A375 (cell line): ENCODE data around the gene GGA2. TPM values are rescaled to one million over a fixed set of nuclear protein-coding genes. Genes with fewer than 3 reads are reported as not detected.

Experiments used
- small RNA-seq: library from RNA; depleted of rRNA; stranded (forward); fragments of <200 nt; gene quantifications from one replicate; pipeline ENCODE3, GENCODE V24; 2014
- total RNA-seq: library from RNA; depleted of rRNA; stranded (reverse); fragments of >200 nt; shearing (Covaris generic); gene quantifications from 2 replicates; pipeline ENCODE4 v1.2.3, GENCODE V29; 2014; rRNA removed

The GGA2 gene
- 39.4 and 42.4 TPM in 2 replicates for total RNA-seq

DNA sequence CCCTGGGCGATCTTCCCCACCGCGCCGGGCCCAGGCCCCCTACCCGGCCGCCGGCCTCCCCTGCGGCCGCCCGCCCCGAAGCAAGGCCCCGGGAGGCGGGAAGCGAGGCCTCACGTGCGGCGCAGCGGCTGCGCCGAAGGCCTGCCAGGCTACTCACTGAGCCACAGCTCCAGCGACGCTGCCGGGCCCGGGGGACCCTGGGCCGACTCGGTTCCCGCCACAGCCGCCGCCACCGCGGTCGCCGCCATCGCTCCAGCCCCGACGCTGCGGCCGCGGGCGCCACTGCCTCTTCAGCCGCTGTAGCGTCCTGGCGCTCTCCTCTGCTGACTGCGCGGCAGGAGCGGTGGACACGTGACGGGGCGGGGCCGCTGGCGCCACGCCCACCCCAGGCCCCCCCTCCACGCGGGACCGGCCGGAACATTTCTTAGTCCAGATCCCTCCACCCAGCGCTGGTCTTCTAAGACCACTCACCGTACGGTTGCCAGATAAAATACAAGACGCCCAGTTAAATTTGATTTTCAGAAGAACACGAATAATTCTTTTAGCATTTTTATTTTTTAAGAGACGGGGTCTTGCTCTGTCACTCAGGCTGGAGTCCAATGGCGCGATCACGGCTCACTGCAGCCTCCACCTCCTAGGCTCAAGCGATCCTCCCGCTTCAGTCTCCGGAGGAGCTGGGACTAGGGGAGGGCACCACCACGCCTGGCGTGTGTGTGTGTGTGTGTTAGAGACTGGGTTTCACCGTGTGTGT lies at the start of gene GGA2:
Gene GGA2 (minus strand): TSS at position 331 of the 751 bp plus-strand sequence. CDS start 83 bp downstream, at position 248.

DNA sequence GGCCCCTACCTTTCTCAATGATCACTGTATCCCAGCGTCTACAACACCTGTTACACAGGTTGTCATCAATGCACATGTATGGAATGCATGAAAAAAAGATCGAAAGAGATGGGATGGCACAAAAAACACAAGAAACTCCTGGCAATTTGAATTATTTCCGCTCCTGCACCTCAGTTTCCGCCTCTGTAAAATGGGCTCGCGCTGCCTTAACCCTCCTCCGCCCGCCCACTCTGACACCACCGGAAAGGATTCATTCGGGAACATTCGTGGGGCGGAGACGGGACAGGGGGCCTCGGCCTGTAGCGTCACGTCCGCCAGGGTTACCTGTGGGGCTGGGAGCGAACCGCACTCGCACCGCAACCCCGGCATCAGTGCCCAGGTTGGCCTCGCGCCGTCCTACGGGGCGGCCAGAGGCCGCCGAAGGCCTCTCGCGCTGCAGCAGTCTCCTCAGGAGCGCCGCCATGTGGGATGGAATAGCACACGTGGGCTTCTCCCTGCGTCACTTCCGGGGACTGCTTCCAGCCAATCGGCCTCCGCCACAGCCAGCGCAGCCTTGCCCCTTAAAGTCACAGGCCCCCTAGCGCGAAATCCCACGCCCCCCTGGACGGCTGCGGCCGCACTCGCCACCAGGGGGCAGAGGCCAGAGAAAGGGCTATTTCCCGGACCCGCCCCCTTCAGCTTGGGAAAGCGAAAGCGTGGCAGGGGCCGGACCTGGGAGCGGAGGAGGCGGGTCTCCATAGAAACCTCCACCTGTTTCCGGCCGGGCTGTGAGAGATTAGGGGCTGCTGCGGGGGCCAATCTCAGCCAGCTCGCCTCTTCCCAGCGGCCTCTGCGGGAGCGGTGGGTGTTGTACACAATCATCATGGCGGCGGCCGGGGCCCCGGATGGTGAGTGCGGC lies 46.8 kb upstream of the GGA2 start, which contains the start of the genes EARS2 and UBFD1:
Gene EARS2 (minus strand): TSS at position 470 of the 898 bp plus-strand sequence. CDS start 7 bp downstream, at position 463.
Gene UBFD1 (plus strand): TSS at position 847 of the 898 bp plus-strand sequence. CDS start 16 bp downstream, at position 863.

GRCh38 chr16:23452572-23453337 lies 57.5 kb downstream of the GGA2 start, which contains the start of gene COG7:
COG7 (minus strand) TSS chr16:23453189; CDS start chr16:23452994, 195 bp downstream.

Small RNAs within 50 kb of the gene (small RNA-seq; reads per million reads assigned to genes)
- gene RF00072, result not detected

Other genes starting within 250 kb of the GGA2 start
- gene SCNN1B, start 208.2 kb downstream of the GGA2 start, total RNA-seq, result not detected in 2 replicates
- 17.9 and 18.0 TPM in 2 replicates for gene COG7, start 57.3 kb downstream of the GGA2 start, total RNA-seq
- 42.3 and 57.8 TPM in 2 replicates for gene EARS2, start 46.9 kb upstream of the GGA2 start, total RNA-seq
- 85.3 and 88.8 TPM in 2 replicates for gene UBFD1, start 47.2 kb upstream of the GGA2 start, total RNA-seq
- gene NDUFAB1, start 85.8 kb upstream of the GGA2 start, total RNA-seq, result 195 and 197 TPM in 2 replicates
- 10.7 and 13.7 TPM in 2 replicates for gene PALB2, start 130.8 kb upstream of the GGA2 start, total RNA-seq
- gene DCTN5, start 131.0 kb upstream of the GGA2 start, total RNA-seq, result 33.6 and 36.0 TPM in 2 replicates
- 67.6 and 86.8 TPM in 2 replicates for gene PLK1, start 168.4 kb upstream of the GGA2 start, total RNA-seq
- gene ERN2, start 202.7 kb upstream of the GGA2 start, total RNA-seq, result not detected in 2 replicates
- not detected in 2 replicates for gene CHP2, start 244.5 kb upstream of the GGA2 start, total RNA-seq